K562 (cell line): Measurements from ENCODE around the gene SDR42E2. TPM values are rescaled to one million over a fixed set of nuclear protein-coding genes. Genes with fewer than 3 reads are reported as not detected.

ENCODE experiments used
- ATF7 ChIP-seq: fragments of 450-650 bp; IDR thresholded peaks from 2 replicates; pipeline ENCODE4 v1.7.1; 2014; ENCODE audit warnings: mild to moderate bottlenecking, moderate library complexity
- CBX3 ChIP-seq, 2 experiments: IDR thresholded peaks; 1 replicate in 1 of 2; 2 replicates in 1 of 2; pipeline ENCODE4 v1.6.1; 2012; ENCODE audit warnings: inconsistent platforms in 2 of 2, low read length in 2 of 2, borderline replicate concordance in 1 of 2, control low read depth in 1 of 2
- FOXP1 ChIP-seq: sonication (generic); formaldehyde crosslinking; IDR thresholded peaks from 2 replicates; pipeline ENCODE4 v1.8.0; 2022; ENCODE audit warnings: mild to moderate bottlenecking, missing genetic modification reagents
- GATAD2B ChIP-seq: fragments of 450-650 bp; IDR thresholded peaks from 2 replicates; pipeline ENCODE4 v1.6.1; 2017; ENCODE audit warnings: mild to moderate bottlenecking, borderline replicate concordance
- HMG20A ChIP-seq: fragments of 450-650 bp; formaldehyde crosslinking; conservative IDR thresholded peaks from 2 replicates; pipeline ENCODE4 v1.4.0; 2020; ENCODE audit warnings: mild to moderate bottlenecking, mixed read lengths
- MIER1 ChIP-seq: fragments of 450-650 bp; IDR thresholded peaks from 2 replicates; pipeline ENCODE4 v1.6.1; 2016; ENCODE audit warnings: antibody characterized with exemption, mild to moderate bottlenecking, low read depth
- POLR2AphosphoS2 ChIP-seq: IDR thresholded peaks from 2 replicates; pipeline ENCODE4 v1.6.1; 2012; ENCODE audit warnings: low read length, improper control_type of control experiment
- SMARCB1 ChIP-seq: IDR thresholded peaks from 2 replicates; pipeline ENCODE4 v1.6.1; 2011; ENCODE audit warnings: improper control_type of control experiment, low read depth; ENCODE audit not compliant: insufficient read length
- SMARCC2 ChIP-seq: fragments of 450-650 bp; IDR thresholded peaks from 2 replicates; pipeline ENCODE4 v1.6.1; 2017; ENCODE audit warnings: antibody characterized with exemption, moderate library complexity, mild to moderate bottlenecking, low read depth
- SMC3 ChIP-seq: conservative IDR thresholded peaks from 2 replicates; pipeline ENCODE4 v1.6.1; 2011; ENCODE audit warnings: low read depth, low read length, improper control_type of control experiment; ENCODE audit not compliant: insufficient read depth
- SRF ChIP-seq, 2 experiments: fragments of 250-450, 450-650 bp in 1 of 2; sonication (Bioruptor Pico) in 1 of 2; sonication (generic) in 1 of 2; formaldehyde crosslinking; IDR thresholded peaks; 2 replicates each; pipeline versions ENCODE4 v1.5.0 to v1.5.1; 2020 to 2022; ENCODE audit warnings: mild to moderate bottlenecking in 1 of 2, missing genetic modification reagents in 1 of 2
- TRIM28 ChIP-seq: fragments of 450-650 bp; IDR thresholded peaks from 2 replicates; pipeline ENCODE4 v1.6.1; 2017
- ZNF197 ChIP-seq: fragments of 200-800 bp; sonication (Bioruptor generic); IDR thresholded peaks from 2 replicates; pipeline ENCODE4 v1.6.1; 2016; ENCODE audit warnings: low read depth, missing genetic modification characterization, missing compliant biosample characterization
- ZZZ3 ChIP-seq: fragments of 450-650 bp; IDR thresholded peaks from 2 replicates; pipeline ENCODE4 v1.6.1; 2016; ENCODE audit warnings: antibody characterized with exemption, mild to moderate bottlenecking, moderate library complexity
- polyA plus RNA-seq, 8 experiments: library from polyadenylated mRNA; depleted of rRNA in 4 of 8; stranded (reverse) in 5 of 8; unstranded in 3 of 8; fragments of >200 nt; fragmentation: Nextera tagmentation in 2 of 8; fragmentation: Illumina TruSeq in 1 of 8; extraction: Ambion mirVana in 2 of 8; extraction: Trizol in 1 of 8; gene quantifications; 2 replicates each; pipeline versions ENCODE4 v1.2.1 to v1.2.3, GENCODE V29; 2011 to 2014; ENCODE audit warnings: inconsistent platforms in 1 of 8, missing spikeins in 1 of 8
- total RNA-seq, 7 experiments: library from RNA; depleted of rRNA in 6 of 7; stranded (reverse); fragments of >200 nt in 6 of 7; fragmentation: Illumina TruSeq in 2 of 7; extraction: Trizol in 2 of 7; gene quantifications; 2 replicates each; pipeline versions ENCODE4 v1.2.1 to v1.2.3, GENCODE V29; 2011 to 2021; ENCODE audit warnings: low replicate concordance in 1 of 7
- TF ChIP-seq, protein P1 (sequence below), 2 experiments: fragments of 450-650 bp in 1 of 2; sonication (generic) in 1 of 2; formaldehyde crosslinking in 1 of 2; IDR thresholded peaks; 2 replicates each; pipeline versions ENCODE4 v1.7.1 to v1.9.0; 2016 to 2022; ENCODE audit warnings: inconsistent platforms in 1 of 2, mild to moderate bottlenecking in 1 of 2, missing genetic modification reagents in 1 of 2
- TF ChIP-seq, protein P2 (sequence below): sonication (generic); formaldehyde crosslinking; IDR thresholded peaks from 2 replicates; pipeline ENCODE4 v1.8.1; 2023; ENCODE audit warnings: mild to moderate bottlenecking, missing genetic modification reagents

Gene SDR42E2
- total and polyA plus RNA-seq, 9 of the 15 experiments (the other 6 are each of a cell fraction or from before 2014, with no cell fraction given) = 0.03 to 0.07 (median 0.04) TPM; not detected in 4

DNA sequence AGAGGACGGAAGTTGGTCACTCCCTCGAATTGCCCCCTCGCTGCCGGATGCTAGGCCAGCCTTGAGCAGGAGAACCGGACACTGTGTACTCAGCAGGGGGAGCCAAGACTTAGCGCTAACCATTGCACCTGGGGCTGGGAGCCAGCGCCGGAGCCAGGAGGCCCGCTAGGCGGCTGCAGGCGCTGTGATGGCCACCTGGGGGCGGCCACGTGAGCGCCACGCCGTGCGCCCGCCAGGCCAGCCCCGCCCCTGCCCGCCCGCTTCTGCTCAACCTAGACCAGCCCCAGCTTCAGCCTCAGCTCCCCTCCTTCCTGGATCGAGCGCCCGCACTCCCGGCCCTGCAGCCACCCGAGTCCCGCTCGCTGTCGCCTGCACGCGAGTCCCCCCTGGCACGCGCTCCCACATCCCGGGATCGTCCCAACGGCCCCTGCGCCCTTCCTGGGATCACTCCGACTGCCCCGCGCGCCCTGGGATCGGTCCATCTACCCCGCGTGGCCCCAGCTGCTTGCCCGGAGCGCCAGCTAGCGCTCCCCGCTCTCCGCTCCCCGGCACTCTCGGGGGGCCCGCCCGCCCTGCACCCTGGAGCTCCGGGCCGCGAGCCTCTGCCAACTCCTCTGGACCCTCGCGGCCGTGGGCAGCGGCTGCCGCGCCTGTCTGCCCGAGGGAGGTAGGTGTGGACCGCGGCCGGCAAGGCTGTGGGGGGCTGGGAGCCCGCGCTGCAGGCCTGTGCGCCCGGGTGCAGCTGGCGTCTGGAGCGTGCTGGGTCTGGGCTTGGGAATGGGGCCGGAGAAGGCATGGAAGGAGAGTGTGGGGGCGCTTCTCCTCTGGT is 43.9 kb downstream of the SDR42E2 start, which contains the start of gene EEF2K (continued):
- TF ChIP-seq ZNF197 (CRISPR knock-in tag) = 0 out of 2 replicates have a peak, but pooled peaks have one; percentile 79
- peak; percentile 96 for TF ChIP-seq GATAD2B
- TF ChIP-seq SRF (CRISPR knock-in tag; IDR thresholded peaks at IDR 0.05) = no peak; a peak in 1 of 4 replicates
- no peak for TF ChIP-seq SMARCB1
- TF ChIP-seq, protein P1, sequence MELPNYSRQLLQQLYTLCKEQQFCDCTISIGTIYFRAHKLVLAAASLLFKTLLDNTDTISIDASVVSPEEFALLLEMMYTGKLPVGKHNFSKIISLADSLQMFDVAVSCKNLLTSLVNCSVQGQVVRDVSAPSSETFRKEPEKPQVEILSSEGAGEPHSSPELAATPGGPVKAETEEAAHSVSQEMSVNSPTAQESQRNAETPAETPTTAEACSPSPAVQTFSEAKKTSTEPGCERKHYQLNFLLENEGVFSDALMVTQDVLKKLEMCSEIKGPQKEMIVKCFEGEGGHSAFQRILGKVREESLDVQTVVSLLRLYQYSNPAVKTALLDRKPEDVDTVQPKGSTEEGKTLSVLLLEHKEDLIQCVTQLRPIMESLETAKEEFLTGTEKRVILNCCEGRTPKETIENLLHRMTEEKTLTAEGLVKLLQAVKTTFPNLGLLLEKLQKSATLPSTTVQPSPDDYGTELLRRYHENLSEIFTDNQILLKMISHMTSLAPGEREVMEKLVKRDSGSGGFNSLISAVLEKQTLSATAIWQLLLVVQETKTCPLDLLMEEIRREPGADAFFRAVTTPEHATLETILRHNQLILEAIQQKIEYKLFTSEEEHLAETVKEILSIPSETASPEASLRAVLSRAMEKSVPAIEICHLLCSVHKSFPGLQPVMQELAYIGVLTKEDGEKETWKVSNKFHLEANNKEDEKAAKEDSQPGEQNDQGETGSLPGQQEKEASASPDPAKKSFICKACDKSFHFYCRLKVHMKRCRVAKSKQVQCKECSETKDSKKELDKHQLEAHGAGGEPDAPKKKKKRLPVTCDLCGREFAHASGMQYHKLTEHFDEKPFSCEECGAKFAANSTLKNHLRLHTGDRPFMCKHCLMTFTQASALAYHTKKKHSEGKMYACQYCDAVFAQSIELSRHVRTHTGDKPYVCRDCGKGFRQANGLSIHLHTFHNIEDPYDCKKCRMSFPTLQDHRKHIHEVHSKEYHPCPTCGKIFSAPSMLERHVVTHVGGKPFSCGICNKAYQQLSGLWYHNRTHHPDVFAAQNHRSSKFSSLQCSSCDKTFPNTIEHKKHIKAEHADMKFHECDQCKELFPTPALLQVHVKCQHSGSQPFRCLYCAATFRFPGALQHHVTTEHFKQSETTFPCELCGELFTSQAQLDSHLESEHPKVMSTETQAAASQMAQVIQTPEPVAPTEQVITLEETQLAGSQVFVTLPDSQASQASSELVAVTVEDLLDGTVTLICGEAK (IDR thresholded peaks at IDR 0.05) = peak; percentile 90
- TF ChIP-seq, protein P1 (CRISPR knock-in tag; IDR thresholded peaks at IDR 0.05) = 0 out of 2 replicates have a peak, but pooled peaks have one; percentile 26
- TF ChIP-seq ATF7 = peak; percentile 86
- 0 out of 2 replicates have a peak, but pooled peaks have one; percentile 2 for TF ChIP-seq SMARCC2
- peak; percentile 23; the same call in 1 of the 2 replicates for TF ChIP-seq TRIM28
- no peak for TF ChIP-seq ZZZ3
- no peak for TF ChIP-seq HMG20A
- peak in 1 of 2 experiments; percentile 95; a peak in 2 of 3 replicates for TF ChIP-seq CBX3 (IDR thresholded peaks at IDR 0.05; ENCODE audit: borderline replicate concordance in 1 of 2, low read length in 2 of 2)
- TF ChIP-seq MIER1 = no peak
- TF ChIP-seq, protein P2, sequence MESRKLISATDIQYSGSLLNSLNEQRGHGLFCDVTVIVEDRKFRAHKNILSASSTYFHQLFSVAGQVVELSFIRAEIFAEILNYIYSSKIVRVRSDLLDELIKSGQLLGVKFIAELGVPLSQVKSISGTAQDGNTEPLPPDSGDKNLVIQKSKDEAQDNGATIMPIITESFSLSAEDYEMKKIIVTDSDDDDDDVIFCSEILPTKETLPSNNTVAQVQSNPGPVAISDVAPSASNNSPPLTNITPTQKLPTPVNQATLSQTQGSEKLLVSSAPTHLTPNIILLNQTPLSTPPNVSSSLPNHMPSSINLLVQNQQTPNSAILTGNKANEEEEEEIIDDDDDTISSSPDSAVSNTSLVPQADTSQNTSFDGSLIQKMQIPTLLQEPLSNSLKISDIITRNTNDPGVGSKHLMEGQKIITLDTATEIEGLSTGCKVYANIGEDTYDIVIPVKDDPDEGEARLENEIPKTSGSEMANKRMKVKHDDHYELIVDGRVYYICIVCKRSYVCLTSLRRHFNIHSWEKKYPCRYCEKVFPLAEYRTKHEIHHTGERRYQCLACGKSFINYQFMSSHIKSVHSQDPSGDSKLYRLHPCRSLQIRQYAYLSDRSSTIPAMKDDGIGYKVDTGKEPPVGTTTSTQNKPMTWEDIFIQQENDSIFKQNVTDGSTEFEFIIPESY (CRISPR knock-in tag) = peak; percentile 86
- peak; percentile 78 for TF ChIP-seq FOXP1 (CRISPR knock-in tag)
- TF ChIP-seq POLR2AphosphoS2 = no peak
- TF ChIP-seq SMC3 = peak; percentile 72
